ENCODE results near the gene GADD45B.
A peak's percentile ranks its signal among the peaks of the same experiment; 100 is the strongest.

GADD45B gene

GRCh38 chr19:2477732-2478191, 1.8 kb downstream of the GADD45B start (continued):
- no peak for TF ChIP-seq ATF2 (tag by site-specific recombination; IDR thresholded peaks at IDR 0.05; ENCODE audit: low read depth)
- TF ChIP-seq ZNF560 (tag by site-specific recombination; IDR thresholded peaks at IDR 0.05; ENCODE audit: borderline replicate concordance) = no peak
- no peak for TF ChIP-seq ZBTB10 (tag by site-specific recombination; IDR thresholded peaks at IDR 0.05)
- TF ChIP-seq ZFHX2 (tag by site-specific recombination; conservative IDR thresholded peaks at IDR 0.05) = 0 out of 2 replicates have a peak, but pooled peaks have one; percentile 4

- no peak for TF ChIP-seq ZNF157 (tag by site-specific recombination; IDR thresholded peaks at IDR 0.05)
- peak; percentile 27; the same call in 1 of the 2 replicates for TF ChIP-seq ZNF600 (tag by site-specific recombination; IDR thresholded peaks at IDR 0.05)
- TF ChIP-seq YY2 (tag by site-specific recombination; IDR thresholded peaks at IDR 0.05) = no peak
- peak; percentile 28 for TF ChIP-seq PATZ1 (tag by site-specific recombination; IDR thresholded peaks at IDR 0.05)
- TF ChIP-seq HIC1 (tag by site-specific recombination; IDR thresholded peaks at IDR 0.05) = 0 out of 2 replicates have a peak, but pooled peaks have one; percentile 39
- H3K4me1 ChIP-seq (ENCODE audit: control insufficient read depth, insufficient read depth, low read length) = peaks cover 15% of the 10 kb centered on the region
- H3K27ac ChIP-seq (ENCODE audit: extremely low read depth, low read depth, low read length) = no peak overlapping the region
- peaks cover 0 to 6% of the 10 kb centered on the region in 2 experiments; a peak in 1 of 3 replicates for H3K36me3 ChIP-seq (ENCODE audit: control insufficient read depth in 2 of 2, insufficient read depth in 1 of 2, low read length in 2 of 2)
- peak overlapping the region; percentile 95 for H3K4me3 ChIP-seq (ENCODE audit: low read depth, low read length)
- H3K9me3 ChIP-seq (ENCODE audit: control insufficient read depth, insufficient read depth, low read depth, low read length) = no peaks in the 10 kb centered on the region
- ChIA-PET POLR2A (interaction anchor here (0.5 to 6.4 kb wide), 23 partner anchors 10 to 158 kb away, joined by 3 to 374 read pairs (median 7); partner anchors contain the start of genes LMNB2 and TIMM13), CTCF (interaction anchor here (0.6 to 3.7 kb wide), 8 partner anchors 10 to 136 kb away, joined by 3 to 26 read pairs (median 4); no protein-coding TSS in a partner anchor)
These were observed 2.4 kb downstream of the GADD45B start for GRCh38 chr19:2478278-2478755.

- H3K4me1 ChIP-seq (ENCODE audit: control insufficient read depth, insufficient read depth, low read length) = peaks cover 15% of the 10 kb centered on the region
- H3K27ac ChIP-seq (ENCODE audit: extremely low read depth, low read depth, low read length) = no peak overlapping the region
- ChIA-PET POLR2A (interaction anchor here (0.6 to 6.4 kb wide), 19 partner anchors 14 to 157 kb away, joined by 3 to 374 read pairs (median 49); partner anchors contain the start of gene LMNB2), CTCF (interaction anchor here (1.0 to 3.7 kb wide), 5 partner anchors 16 to 133 kb away, joined by 3 to 26 read pairs (median 4); no protein-coding TSS in a partner anchor)
- H3K9me3 ChIP-seq (ENCODE audit: control insufficient read depth, insufficient read depth, low read depth, low read length) = no peaks in the 10 kb centered on the region
- H3K4me3 ChIP-seq (ENCODE audit: low read depth, low read length) = peak overlapping the region; percentile 95
- H3K36me3 ChIP-seq (ENCODE audit: control insufficient read depth in 2 of 2, insufficient read depth in 1 of 2, low read length in 2 of 2) = peaks cover 0 to 6% of the 10 kb centered on the region in 2 experiments; a peak in 1 of 3 replicates
- TF ChIP-seq REST (tag by site-specific recombination; IDR thresholded peaks at IDR 0.05) = no peak
- TF ChIP-seq ZNF548 (tag by site-specific recombination; IDR thresholded peaks at IDR 0.05) = no peak
- peak; percentile 13; the same call in 1 of the 2 replicates for TF ChIP-seq EGR2 (tag by site-specific recombination; IDR thresholded peaks at IDR 0.05; ENCODE audit: low read depth)
- TF ChIP-seq ZBTB10 (tag by site-specific recombination; IDR thresholded peaks at IDR 0.05) = peak; percentile 70
These were observed 3.0 kb downstream of the GADD45B start for GRCh38 chr19:2478756-2479555.

All from HEK293 (cell line).